OCI-LY3 (cell line): ENCODE measurements around the gene KLHDC3.

Source experiments
- EZH2phosphoT487 ChIP-seq: fragments of 200-600 bp; shearing (Covaris generic); IDR thresholded peaks from 2 replicates; pipeline ENCODE4 v1.6.1; 2018; ENCODE audit warnings: antibody characterized with exemption, mixed run types, low read depth
- TF ChIP-seq, protein P1 (sequence below): fragments of 200-600, 300-600 bp; sonication (generic); IDR thresholded peaks from 2 replicates; pipeline ENCODE4 v1.5.1; 2014; ENCODE audit warnings: antibody characterized with exemption, low read length, low read depth

DNA sequence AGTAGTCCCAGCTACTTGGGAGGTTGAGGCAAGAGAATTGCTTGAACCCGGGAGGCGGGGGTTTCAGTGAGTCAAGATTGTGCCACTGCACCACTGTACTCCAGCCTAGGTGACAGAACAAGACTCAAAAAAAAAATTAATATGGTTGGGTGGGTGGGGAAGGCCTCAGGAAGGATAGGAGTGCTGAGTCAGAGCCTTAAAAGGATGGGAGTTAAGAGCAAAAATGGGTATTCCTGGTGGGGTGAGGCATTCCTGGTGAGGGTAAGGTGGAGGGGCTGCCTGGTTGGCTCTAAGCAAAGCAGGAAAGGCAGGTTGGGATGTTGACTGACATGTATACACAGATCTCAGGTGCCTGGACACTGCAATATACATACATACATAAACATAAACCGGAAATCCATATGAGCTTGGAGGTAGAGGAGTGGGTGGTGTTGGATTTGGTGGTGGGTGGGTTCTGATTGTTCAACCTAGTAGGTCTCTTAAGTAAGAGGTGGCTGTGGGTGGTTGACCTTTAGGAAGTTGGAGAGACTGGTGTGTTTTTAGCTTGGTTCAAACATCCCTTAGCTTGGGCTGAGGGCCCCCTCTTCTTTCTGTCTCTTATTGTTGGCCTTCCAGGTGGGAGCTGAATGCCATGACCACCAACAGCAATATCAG is 6.1 kb downstream of the KLHDC3 start:
- TF ChIP-seq, protein P1, sequence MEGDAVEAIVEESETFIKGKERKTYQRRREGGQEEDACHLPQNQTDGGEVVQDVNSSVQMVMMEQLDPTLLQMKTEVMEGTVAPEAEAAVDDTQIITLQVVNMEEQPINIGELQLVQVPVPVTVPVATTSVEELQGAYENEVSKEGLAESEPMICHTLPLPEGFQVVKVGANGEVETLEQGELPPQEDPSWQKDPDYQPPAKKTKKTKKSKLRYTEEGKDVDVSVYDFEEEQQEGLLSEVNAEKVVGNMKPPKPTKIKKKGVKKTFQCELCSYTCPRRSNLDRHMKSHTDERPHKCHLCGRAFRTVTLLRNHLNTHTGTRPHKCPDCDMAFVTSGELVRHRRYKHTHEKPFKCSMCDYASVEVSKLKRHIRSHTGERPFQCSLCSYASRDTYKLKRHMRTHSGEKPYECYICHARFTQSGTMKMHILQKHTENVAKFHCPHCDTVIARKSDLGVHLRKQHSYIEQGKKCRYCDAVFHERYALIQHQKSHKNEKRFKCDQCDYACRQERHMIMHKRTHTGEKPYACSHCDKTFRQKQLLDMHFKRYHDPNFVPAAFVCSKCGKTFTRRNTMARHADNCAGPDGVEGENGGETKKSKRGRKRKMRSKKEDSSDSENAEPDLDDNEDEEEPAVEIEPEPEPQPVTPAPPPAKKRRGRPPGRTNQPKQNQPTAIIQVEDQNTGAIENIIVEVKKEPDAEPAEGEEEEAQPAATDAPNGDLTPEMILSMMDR: no peak
- no peak for TF ChIP-seq EZH2phosphoT487
